GM21825 (cell line): ENCODE measurements around the gene GLP1R.

ENCODE experiments used
- ATAC-seq: cut with Tn5 transposase; IDR thresholded peaks from one replicate; pipeline ENCODE4 v1.9.1; 2021; ENCODE audit warnings: mild to moderate bottlenecking, moderate library complexity; ENCODE audit not compliant: unreplicated experiment

GLP1R gene

GRCh38 chr6:39084506-39084905, 35.9 kb downstream of the GLP1R start:
- no peak for ATAC-seq

DNA sequence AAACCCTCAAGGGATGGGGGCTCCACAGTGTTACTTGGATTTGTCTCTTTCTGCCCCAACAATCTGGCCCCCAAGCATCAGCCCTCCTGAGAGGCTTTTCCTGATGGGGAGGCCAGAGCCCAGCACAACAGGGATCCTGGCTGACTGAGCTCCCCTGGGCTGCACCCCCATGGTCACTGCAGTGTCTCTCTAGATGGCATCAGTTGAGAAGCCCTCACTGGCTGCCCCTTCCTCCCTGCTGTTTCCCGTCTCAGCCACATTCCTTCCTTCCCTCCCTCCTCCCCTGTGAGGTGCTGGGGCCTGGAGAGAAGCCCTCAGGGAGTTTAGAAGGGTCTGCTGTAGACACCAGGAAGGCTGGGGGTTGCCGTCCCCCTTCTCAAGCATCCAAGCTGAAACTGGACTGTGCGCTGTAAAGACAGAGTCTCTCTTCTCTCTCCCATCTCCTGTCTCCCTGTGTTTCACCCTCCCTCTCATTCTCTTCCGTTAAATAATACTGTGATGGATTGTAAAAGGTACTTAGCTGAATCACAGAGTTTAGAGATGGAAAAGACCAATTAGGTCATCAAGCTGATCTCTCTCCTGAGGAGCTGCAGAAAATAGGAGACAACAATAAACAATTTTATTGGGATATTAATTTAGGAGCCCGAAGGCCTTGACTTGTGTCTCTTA, 36.7 kb downstream of the GLP1R start:
- no peak for ATAC-seq

DNA sequence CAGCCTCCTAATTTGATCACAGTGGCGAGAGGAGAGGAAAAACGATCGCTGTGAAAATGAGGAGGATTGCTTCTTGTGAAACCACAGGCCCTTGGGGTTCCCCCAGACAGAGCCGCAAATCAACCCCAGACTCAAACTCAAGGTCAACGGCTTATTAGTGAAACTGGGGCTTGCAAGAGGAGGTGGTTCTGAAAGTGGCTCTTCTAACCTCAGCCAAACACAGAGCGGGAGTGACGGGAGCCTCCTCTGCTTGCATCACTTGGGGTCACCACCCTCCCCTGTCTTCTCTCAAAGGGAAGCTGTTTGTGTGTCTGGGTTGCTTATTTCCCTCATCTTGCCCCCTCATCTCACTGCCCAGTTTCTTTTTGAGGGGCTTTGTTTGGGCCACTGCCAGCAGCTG, 37.7 kb downstream of the GLP1R start:
- no peak for ATAC-seq

DNA sequence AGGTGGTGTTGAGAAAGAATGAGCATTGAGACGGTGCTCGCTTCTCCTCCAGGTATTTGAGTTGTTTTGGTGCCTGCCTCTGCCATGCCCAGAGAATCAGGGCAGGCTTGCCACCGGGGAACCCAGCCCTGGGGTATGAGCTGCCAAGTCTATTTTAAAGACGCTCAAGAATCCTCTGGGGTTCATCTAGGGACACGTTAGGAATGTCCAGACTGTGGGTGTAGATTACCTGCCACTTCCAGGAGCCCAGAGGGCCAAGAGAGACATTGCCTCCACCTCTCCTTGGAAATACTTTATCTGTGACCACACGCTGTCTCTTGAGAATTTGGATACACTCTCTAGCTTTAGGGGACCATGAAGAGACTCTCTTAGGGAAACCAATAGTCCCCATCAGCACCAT, 38.1 kb downstream of the GLP1R start:
- ATAC-seq = no peak

DNA sequence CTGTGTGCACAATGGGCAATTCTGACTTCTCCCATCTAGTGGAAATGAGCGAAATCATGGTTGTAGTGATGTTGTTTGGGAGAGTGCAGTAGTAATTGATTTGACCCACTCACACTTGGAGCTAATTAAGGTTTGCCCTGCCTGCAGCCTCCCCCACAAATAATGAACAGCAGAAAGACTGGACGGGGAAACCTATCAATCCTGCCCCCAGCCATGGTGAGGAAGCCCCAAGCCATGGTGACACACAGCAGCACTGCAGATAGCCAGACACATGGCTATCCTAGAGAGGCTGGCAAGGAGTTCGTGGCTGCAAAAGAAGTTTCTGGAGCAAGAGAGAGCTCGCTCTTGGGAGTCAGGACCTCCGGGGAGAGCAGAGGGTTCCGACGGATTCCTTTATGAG, 38.6 kb downstream of the GLP1R start:
- ATAC-seq = no peak

DNA sequence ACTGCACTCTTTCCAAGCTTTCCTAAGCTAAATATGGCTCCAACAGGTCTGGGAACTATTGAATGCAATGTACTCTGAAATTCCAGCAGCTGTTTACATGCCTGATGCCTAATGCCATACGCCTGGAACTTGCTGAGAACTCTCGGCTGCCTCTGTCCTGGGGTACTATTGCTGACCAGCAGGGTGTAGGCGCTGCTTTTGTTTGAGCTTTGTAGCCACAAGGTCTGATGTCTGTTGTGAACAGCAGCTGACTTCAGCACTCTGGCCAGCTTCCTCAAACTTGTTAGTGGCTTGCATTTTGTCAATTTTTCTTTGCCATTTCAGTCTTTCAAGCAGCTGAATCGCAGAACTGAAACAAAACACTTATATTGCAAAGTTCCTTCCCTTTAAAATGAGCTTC, 39.8 kb downstream of the GLP1R start:
- ATAC-seq = no peak

GRCh38 chr6:39090036-39090435, 41.5 kb downstream of the GLP1R start:
- no peak for ATAC-seq

GRCh38 chr6:39091220-39091619, 42.6 kb downstream of the GLP1R start:
- ATAC-seq = no peak

- no peak for ATAC-seq
These were observed 43.5 kb downstream of the GLP1R start for GRCh38 chr6:39092124-39092523.

GRCh38 chr6:39093149-39093708, 44.6 kb downstream of the GLP1R start:
- ATAC-seq = no peak

DNA sequence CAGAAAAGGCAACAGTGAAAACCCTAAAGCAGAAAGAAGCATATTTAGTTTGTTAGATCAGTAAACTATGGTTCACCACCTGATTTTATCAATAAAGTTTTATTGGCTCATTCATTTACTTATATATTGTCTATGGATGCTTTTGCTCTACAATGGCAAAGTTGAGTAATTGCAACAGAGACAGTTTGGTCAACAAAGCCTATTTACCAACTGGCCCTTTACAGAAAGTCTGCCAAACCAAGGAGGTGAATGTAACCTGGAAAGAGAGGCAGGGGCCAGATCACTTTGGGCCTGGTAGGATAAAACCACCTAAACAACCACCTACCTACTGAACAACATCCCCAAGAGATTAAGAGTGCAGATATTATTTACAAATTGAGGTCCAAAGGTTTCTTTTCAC, 47.0 kb downstream of the GLP1R start:
- ATAC-seq = no peak

GRCh38 chr6:39100358-39100757, 51.8 kb downstream of the GLP1R start:
- ATAC-seq = no peak

GRCh38 chr6:39102071-39102820, 53.7 kb downstream of the GLP1R start:
- peak; percentile 46 for ATAC-seq

DNA sequence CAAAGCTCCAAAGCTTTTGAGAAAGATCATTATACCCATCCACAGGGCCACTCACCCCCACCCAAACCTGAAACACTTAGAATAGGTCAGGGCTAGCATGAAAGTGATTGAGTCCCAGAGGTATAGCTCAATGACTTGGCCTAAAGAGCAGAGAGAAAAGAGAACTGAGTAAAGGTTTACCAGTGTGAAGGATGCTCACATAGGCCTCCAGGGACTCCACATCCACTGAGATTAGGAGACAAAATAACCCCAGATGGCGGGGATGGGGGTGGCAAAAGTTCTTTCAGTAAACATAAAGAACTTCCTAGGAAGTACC, 54.2 kb downstream of the GLP1R start:
- peak; percentile 67 for ATAC-seq

DNA sequence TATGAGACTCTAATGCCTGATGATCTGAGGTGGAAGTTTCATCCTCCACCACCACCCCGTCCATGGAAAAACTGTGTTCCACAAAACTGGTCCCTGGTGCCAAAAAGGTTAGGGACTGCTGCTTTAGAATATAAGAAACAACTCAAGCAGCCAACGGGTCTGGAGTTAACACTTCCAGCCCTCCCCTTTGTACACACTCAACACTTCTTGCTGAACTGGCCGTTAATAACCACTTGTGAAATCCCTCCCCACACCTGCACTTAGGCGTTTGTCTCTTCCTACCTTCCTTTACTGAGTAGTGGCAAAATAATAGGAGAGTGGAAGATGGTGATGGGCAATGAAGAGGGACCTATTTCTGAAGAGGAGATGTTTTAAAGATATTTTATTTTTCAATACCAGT, 55.9 kb downstream of the GLP1R start:
- no peak for ATAC-seq

DNA sequence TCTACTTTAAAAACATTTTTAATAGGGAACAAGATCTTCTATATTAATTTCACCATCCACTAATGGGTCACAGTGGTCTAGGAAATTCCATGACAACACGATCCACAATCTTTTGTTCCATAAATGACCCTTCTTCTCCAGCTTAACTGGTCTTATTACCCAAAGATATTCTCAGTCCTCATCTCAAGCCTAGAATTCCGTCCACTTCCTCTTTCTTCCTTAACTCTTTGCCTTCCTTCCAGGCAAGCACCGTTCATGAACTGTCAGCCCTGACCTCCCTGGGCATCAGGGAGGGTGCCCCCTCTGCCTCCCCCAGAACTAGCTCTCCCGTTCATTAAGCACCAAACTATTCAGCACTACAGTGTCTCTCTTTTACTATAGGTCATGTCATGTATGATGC, 58.5 kb downstream of the GLP1R start:
- ATAC-seq = no peak

GRCh38 chr6:39107641-39108040, 59.1 kb downstream of the GLP1R start:
- ATAC-seq = no peak

DNA sequence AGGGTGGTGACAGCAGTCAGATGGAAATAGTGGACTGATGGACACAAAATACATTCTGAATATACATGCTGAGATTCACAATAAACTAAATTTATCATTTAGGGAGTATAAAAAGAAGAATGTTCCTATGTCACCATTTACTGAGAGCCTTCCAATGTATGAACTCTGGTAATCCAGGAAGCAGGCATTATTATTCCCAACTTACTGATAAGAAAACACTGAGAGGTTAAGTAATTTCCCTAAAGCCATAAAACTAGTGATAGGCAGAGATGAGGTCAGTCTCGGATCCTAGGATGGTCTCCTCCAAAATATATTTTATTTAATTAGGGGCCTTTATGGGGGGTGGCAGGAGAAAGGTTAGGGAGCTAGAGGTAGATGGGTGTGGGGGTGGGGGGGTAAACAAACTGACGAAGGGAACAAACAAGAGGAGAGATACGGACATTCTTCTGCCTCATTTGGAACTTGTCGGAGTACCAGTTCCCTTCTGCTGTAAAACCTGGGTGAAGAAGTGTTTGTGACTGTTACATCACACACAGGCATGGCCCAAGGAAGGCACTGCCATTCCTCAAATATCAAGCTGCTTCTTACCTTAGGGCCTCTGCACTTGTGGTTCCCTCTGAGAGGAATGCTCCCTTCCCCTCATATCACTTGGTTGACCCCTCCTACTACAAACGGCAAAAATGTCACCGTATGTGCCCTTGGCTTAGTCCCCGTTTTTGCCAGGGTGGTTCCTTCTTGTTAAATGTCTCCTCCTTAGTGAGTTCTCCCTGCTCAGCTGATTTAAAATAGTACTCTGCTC, 59.7 kb downstream of the GLP1R start:
- no peak for ATAC-seq

DNA sequence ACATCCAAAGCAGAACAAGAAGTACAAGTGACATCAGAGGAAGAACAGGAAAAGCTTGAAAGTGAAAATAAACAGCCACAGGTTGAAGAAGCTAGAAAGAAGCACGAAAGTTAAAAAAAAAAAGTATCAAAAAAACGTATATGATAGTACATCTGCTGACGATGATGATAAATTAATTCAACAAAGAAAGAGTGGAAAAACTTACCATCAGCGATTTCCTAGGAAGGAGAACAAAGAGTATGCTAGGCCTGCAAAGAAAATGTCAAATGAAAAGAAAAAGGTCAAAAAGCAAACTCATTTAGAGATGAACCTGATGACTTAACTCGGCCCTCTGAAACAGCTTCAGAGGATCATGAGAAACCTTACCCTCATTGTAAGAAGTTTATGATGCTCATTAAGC, 62.7 kb downstream of the GLP1R start:
- ATAC-seq = no peak

- ATAC-seq = no peak
These were observed 65.2 kb downstream of the GLP1R start for GRCh38 chr6:39113788-39114187.

DNA sequence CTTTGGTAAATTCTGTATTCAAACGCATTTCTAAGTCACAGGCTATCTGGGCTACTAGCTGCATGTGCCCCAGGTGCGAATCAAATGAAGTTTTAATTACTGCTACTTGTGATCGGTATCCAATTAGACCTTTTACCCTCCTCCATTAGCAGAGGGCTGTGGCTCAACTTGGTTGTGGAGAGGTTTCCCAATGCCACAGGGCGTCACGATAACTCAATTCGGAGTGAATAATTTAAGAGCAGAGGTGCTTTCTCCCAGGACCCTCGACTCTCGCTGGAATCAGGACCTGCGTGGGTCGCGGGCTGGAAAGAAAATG, 65.8 kb downstream of the GLP1R start:
- peak; percentile 12 for ATAC-seq
